HG03575 (cell line): ENCODE data around the gene DEFB123.
"Not testable (repeated sequence)": the region's sequence is repeated elsewhere in the genome, so short reads cannot be mapped to it uniquely, and the experiment has no call there.

ENCODE experiments used
- ATAC-seq: cut with Tn5 transposase; IDR thresholded peaks from one replicate; pipeline ENCODE4 v1.9.1; 2021; ENCODE audit not compliant: unreplicated experiment, insufficient number of reproducible peaks, low FRiP score; ENCODE audit errors: extremely low read depth

DEFB123 gene

GRCh38 chr20:31440012-31440659, at the start of gene DEFB123:
Gene DEFB123, plus strand, starts transcription at chr20:31440632. Its CDS starts 67 bp downstream, at chr20:31440699.
- no peak for ATAC-seq

- no peak for ATAC-seq
Measured at GRCh38 chr20:31392836-31393235, 47.6 kb upstream of the DEFB123 start.

- ATAC-seq = no peak
Measured at GRCh38 chr20:31394900-31395299, 45.5 kb upstream of the DEFB123 start.

GRCh38 chr20:31403886-31404285, 36.5 kb upstream of the DEFB123 start:
- ATAC-seq = no peak

- no peak for ATAC-seq
Measured at GRCh38 chr20:31406115-31406514, 34.3 kb upstream of the DEFB123 start, which contains the start of gene DEFB121. Gene DEFB121, minus strand, starts transcription at chr20:31406215. Its CDS starts 63 bp downstream, at chr20:31406152.

- ATAC-seq = no peak
Measured at GRCh38 chr20:31410011-31410410, 30.4 kb upstream of the DEFB123 start.

GRCh38 chr20:31414381-31414780, 26.1 kb upstream of the DEFB123 start:
- no peak for ATAC-seq

GRCh38 chr20:31415653-31416052, 24.8 kb upstream of the DEFB123 start:
- ATAC-seq = no peak

- ATAC-seq = no peak
Measured at GRCh38 chr20:31418307-31418706, 22.1 kb upstream of the DEFB123 start.

- no peak for ATAC-seq
Measured at GRCh38 chr20:31425797-31426196, 14.6 kb upstream of the DEFB123 start.

- not testable (repeated sequence) for ATAC-seq
Measured at GRCh38 chr20:31426891-31427551, 13.4 kb upstream of the DEFB123 start.

GRCh38 chr20:31427576-31427975, 12.9 kb upstream of the DEFB123 start:
- ATAC-seq = not testable (repeated sequence)

- ATAC-seq = no peak
Measured at GRCh38 chr20:31430568-31431115, 9.8 kb upstream of the DEFB123 start.

GRCh38 chr20:31446084-31446819, 5.8 kb downstream of the DEFB123 start:
- ATAC-seq = no peak

- no peak for ATAC-seq
Measured at GRCh38 chr20:31449511-31450414, 9.3 kb downstream of the DEFB123 start.

- ATAC-seq = no peak
Measured at GRCh38 chr20:31452575-31452974, 12.1 kb downstream of the DEFB123 start.

- ATAC-seq = no peak
Measured at GRCh38 chr20:31454361-31454760, 13.9 kb downstream of the DEFB123 start.

- ATAC-seq = not testable (repeated sequence)
Measured at GRCh38 chr20:31470946-31471345, 30.5 kb downstream of the DEFB123 start.
